ENCODE measurements around the gene PFN1.

PFN1 gene

DNA sequence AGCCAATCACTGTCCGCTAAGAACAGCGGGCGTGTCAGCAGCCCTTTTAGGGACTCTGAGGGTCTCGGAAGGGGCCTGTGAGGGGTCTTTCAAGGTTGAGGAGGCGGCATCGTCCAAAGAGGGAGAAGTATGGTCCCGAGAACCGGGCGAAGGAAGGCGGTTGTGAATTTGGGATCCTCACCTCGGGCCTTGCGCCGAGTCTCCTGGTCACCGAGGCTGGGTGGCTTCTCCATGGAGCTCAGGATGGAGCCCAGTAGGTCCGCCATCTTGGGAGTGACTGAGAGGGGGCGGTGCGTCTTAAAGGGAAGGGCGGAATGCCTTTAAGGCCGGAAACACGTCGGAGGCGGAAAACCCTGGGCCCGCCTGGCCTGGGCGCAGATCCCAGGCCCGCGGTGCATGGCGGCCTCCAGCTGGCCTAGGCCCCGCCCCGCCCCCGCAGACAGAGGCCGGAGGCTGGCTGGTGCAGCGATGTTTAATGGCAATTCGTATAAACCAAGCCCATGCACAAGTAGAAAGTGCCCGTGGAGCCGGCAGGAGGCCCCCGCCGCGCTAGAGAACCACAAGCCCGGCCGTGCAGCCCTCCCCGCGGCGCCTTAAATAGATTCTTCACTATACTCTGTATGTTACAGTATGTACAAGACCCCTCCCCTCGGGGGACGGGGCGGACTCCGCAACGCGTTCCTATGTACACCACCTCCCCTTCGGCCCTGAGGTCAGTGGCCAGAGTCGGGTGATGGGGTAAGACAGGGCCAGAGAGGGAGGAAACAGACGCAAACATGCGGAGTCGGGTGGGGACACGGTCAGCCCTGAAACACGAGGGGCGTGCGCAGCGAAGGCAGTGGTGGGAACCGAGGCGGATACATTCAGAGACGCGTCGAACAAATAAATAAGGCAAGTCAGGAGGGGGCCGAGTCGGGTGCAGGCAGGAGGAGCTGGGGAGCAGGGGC is 19.5 kb upstream of the PFN1 start, which contains the start of gene SPAG7:
Gene SPAG7, minus strand, starts transcription at position 279 of the 947 bp plus-strand sequence. Its CDS starts 13 bp downstream, at position 266.
- peak; percentile 97 for DNase-seq

DNA sequence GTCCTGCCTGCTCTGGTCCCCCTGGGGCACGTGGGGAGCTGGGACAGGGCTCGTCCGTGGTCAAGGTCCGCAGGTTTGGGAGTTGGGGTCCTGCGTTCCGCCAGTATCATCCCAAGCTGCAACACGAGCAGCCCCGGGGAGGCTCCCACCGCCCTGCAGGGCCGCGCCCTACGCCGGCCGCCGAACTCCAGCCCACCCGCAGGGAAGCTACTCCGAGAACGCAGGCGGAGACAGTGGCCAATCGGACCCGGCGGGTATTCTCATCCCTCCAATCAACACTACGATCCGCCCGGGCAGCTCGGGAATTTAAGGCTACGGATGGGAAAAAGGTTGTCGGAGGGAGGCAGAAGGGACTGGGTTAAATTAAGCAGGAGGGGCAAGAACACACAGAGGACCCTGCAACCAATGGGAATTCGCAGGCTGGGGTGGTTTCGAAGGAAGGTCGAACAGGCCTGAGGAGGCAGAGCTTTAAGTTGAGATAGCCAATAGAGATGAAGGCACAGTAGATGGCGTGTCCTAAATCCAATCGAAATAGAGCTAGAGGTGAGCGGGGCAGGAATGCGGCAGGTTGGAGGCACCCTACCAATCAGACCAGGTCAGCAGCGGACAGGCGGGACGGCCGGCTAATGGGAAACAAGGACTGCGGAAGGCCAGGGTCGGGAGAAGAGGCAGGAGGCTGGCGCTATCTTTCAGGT is 18.7 kb upstream of the PFN1 start:
- DNase-seq, result peak; percentile 100

DNA sequence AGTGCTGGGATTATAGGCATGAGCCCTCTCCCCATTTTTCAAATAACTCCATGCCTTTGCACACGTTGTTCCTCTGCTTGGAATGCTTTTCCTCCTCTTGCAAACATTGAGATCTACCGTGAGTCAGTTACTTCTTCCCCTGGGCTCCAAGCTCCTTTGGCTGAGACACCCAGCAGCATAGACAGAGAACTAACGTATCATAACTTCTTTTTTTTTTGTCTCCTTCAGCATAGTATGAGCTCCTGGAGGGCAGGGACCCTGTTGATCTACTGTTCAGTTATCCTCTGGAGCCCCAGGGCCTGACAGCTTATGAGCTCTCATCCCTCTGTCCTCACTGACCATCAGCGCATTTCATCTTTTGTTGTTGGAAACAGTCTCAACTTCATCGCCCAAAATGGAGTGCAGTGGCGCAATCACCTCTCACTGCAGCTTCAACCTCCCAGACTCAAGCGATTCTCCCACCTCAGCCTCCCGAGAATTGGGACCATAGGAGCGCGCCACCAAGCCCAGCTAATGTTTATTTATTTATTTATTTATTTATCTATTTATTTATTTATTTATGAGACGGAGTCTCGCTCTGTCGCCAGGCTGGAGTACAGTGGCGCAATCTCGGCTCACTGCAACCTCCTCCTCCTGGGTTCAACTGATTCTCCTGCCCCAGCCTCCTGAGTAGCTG is 17.1 kb upstream of the PFN1 start:
- no peak for DNase-seq

DNA sequence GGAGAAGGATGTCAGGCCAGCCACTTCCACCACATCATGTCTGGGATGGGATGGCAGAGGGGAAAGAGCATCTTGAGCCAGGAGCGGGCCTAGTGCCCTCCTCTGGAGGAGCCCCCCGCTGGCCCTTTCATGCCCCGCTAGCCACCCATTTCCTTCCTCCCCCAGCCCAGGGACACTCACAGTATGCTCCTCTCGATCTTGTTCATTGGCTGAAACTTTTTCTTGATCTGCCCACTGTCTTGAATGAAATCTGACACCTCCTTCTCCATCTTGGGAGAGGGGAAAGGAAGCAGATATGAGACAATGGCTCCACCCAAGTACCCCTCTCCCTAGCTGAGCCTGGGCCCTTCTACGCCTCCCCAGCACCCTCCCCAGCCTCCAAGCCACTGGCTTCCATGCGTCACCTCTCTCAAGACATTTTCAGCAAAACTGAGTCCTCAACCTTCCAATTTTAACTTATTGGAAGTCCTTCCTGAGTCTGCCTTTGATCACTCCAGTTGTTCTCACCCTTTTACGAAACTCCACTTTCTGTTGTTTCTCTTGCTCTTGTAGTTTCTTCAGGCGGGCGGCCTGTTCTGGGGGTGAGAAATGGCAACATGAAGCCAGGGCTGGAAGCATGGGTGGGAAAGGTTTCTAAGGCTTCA is 12.1 kb upstream of the PFN1 start:
- no peak for DNase-seq

DNA sequence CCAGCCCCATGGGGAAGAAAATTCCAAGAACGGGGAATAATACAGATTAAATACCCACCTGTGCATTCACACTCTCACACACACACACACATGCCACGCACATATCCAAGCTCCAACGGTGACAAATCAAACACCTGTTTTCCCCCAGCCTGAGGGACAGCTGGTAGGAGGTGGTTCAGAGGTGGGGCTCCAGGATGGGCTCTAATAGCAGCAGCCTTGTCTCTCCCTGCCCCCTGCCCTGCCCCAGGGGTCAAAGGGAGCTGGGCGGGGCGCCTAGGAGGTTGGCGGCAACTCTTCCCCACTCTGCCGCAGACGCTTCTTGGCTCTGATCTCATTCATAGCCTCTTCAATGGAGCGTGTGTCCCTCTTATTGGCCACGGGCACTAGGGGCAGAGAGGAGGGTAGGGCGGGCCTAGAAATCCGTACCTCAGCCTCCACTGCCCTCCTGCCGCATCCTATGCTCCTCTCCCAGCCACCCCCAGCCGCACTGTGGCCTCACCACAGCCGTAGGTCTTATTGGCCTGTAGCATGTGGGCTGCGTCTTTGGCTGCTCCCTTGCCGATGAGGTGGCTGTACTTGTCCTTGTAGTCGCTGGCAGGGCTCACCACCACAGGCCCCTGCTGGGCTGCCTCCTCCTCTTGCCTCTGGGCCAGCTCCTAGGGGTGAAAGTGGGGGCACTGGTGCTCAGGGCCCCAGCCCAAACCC is 11.1 kb upstream of the PFN1 start:
- DNase-seq, result no peak

DNA sequence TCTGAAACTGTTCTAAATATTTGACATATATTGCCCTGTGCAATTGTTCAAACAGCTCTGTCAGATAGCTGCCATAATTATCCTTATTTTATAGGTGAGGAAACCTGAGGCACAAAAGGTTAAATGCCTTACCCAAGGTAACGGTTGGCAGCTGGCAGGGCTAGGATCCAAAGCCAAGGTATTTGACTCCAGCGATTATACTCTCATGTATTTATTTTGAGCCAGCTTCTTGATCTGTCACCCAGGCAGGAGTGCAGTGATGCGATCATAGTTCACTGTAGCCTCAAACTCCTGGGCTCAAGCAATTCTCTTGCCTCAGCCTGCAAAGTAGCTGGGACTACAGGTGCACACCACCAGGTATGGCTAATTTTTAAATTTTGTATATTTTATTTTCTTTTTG is 9.8 kb upstream of the PFN1 start:
- DNase-seq, result no peak

DNA sequence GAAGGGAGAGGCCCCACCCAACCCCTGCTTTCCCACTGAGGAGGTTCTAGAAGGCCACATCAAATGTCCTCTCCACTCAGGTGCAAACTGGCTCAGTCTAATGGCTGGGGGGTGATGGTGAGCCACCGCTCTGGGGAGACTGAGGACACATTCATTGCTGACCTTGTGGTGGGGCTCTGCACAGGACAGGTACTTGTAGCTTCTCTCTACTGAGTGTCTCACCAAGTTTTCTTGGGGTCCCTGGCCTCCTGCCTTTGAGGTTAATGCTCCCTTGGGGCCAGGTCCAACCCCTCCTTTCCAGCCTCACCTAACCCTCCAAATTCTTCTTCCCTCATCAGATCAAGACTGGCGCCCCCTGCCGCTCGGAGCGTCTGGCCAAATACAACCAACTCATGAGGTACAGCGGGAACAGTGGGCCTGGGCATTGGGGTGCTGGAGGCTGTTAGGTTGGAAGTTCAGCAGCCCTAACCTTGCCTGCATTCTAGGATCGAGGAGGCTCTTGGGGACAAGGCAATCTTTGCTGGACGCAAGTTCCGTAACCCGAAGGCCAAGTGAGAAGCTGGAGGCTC is 8.2 kb upstream of the PFN1 start:
- DNase-seq, result no peak

DNA sequence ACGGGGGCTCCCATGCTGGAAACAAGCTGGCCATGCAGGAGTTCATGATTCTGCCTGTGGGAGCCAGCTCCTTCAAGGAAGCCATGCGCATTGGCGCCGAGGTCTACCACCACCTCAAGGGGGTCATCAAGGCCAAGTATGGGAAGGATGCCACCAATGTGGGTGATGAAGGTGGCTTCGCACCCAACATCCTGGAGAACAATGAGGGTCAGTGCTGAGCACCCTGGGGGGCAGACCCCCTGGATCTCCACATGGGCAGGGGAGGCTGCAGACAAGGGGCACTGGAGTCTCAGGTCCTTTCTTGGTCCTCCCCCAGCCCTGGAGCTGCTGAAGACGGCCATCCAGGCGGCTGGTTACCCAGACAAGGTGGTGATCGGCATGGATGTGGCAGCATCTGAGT is 6.8 kb upstream of the PFN1 start:
- no peak for DNase-seq

DNA sequence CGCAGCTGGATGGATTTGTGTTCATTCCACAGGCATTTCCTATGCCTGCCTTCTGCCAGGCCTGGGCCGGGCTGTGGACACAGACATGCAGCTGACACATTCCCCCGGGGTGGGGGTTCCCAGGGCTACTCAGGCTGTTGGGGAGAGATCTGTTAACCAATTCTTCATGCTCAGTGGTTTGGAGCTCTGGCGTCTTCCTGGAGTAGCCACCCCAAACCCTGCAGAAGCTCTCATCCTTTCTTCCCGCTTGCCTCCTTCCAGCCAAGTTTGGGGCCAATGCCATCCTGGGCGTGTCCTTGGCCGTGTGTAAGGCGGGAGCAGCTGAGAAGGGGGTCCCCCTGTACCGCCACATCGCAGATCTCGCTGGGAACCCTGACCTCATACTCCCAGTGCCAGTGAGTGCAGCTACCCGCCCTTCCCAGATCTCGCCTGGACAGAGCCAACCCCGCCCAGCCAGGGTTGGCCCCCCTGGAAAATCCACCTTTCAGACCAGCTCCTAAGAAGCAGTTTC is 5.2 kb upstream of the PFN1 start:
- no peak for DNase-seq

DNA sequence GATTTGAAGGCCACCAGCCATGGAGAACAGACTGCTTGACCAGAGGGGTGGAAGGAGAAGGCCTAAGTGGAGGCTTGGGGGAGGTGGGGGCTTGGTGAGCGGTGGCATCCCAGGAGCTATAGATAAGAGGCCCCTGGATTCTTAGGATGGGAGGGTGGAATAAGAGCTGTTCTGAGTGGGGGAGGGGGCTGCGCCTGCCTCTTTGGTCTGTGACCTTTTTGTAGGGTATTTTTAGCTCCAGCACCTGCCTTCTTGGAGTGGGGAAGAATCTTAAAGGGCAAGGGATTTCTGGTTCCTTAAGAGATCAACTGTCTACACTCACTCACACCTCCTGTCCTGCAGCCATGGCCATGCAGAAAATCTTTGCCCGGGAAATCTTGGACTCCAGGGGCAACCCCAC is 3.2 kb upstream of the PFN1 start:
- peak; percentile 14 for DNase-seq

DNA sequence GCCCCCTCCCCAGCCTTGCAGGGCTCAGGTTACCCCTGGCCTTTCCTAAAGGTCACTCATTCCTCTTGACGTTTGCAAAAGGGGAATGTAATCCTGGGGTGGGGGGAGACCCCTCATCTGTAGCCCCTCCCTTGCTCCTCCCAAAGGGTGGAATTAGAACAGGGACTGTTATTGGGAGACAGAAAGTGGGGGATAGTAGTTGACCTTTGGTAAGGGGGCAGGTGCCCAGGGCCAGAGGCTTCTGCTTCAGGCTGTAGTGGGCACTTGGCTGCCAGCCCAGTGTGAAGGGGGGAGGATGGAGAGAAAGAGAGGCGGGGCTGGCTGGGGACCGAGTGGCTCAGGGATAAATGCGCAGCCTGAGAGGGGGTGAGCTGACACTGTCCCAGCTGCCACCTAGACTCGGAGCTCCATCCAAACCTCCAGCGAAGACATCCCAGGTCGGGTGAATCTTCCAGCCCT is 2.4 kb upstream of the PFN1 start, which contains the start of gene ENO3:
Gene ENO3, plus strand, starts transcription at position 374 of the 459 bp plus-strand sequence. CDS start 711 bp downstream, outside the sequence.
- DNase-seq, result peak; percentile 79

DNA sequence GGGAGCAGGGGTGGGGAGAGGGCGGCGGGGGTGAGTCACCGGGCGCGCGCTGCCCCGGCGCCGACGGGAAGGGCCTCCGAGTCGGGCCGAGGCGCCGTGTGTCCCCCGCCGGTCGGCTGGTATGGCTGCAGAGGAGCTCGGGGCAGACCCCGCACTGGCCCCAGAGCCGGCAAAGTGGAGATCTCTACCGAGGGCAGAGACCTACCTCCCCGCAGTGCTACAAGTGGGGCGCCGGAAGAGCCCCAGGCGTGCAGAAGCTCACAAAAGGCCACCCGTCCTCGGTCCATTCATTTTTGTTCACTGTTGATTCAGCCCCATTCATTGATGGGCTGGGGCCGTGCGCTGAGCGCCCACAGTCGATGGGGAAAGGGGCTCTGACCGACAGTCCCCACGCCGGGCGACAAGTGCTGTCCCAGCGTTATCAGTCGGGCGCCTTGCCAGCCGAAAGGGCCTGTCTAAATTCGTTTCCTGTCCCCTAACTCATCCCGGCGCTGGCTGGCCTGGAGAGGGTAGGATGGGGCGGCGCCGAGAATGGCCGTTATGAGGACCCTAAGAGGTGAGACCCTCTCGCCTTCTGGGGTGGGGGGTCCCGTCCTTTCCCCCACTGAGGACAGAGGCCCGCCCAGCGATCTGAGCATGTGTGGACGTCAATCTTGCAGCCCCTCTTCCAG is 1.9 kb upstream of the PFN1 start:
- DNase-seq, result peak; percentile 36

DNA sequence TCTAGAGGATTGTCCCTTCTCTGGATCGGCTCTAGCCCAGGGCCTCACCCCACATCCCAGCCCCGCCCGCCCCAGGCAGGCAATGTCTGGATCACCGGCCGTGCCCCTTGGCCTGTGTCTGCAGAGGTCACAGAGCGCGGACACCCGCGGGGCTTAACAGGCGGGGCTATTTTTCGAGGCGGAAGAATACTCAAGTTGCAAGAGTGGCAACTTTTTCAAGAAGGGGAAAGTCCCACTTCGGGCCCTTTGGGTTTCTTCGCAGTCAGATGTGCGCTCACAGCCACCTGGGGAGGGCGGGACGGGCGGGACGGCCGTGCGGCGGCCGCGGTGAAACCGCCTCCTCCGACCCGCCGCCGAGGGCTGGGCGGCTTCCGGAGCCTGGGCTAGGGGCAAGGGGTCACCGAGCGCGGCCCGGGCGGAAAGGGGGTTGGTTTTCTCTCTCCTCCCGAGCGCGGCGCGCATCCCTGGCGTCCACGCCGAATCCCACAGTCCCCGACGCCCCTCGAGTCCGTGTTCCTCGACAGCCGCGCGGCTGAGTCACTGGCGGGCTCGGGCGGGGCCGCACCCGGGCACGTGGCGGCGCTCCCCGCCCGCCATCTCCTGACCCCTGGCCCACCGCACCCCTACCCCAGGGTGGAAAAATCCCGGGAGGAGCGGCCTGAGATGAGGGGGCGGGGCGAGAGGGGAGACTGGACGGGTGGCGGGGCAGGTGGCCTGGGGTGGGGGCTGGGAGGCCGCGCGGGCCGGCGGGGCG is 1.2 kb upstream of the PFN1 start:
- peak; percentile 49 for DNase-seq

DNA sequence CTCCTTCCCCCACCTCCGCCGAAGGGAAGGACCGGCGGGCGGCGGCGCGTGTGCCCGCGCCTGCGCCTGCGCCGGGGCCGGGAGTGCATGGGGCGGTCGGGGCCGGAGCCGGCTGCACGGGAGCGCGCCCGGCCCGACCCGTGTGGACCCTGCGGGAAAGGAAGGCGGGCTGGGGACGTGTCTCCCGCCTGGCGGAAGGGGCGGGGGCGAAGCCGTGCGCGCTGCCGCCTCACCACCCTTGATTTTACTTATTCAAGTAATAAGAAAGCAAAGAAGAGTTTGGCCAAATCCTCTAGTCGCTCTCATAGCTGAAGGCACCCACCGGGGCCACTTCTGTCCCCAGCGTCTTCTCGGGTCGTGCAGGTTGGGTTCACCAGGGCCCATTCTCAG is 596 bp upstream of the PFN1 start:
- peak; percentile 77 for DNase-seq

DNA sequence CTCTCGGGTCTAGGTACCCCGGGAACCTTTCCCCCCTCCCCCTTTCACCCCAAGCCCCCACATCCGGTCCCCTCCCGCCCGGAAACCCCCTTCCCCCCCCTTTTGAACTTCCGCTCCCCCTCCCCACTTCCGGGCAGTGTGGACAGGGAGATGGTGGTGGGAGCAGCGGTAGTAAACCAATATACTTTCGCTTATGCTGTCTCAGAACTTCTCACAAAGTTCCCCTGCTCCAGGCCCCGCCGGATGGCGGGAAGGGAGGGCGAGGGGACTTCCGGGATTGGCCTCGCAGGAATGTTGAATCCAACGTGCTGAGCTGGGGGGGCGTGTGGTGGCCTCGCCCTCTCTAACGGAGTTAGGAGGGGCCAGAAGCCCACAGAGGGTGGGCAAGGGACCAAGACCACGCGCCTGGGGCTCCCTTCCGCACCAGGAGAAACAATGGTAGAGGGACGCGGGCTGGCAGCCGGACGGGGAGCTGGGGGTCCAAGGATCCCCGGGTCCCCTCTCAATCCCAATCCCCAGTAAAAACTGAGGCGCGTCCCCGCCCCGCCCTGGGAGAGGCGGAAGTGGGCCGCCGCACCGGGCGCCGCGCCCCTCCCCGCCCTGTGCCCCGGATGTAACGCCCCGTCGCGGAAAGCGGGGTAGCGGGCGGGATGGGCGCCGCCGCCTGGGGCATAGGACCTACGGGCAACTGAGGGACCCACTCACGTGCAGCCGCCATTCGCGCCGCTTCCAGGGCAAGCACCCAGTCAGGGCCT is 742 bp downstream of the PFN1 start:
- DNase-seq, result no peak

DNA sequence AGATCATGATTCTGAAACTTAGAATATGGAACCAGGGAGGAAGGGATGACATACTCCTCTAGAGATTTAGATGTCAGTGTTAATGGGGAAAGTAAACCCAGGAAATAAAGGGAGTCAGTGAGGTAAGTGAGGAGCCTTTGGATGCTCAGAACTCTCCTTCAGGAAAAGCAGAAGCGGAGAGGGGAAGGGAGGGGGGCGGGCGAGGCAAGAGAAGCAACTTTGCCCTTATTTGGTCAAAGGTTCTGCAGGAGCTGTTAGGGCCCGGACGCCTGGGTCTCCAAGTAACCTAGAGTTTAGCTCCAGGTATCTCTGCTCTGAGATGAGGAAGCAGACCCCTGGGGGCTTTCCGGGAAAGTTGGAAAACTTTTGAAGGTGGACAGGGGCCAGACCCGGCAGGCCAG is 1.3 kb downstream of the PFN1 start:
- no peak for DNase-seq

DNA sequence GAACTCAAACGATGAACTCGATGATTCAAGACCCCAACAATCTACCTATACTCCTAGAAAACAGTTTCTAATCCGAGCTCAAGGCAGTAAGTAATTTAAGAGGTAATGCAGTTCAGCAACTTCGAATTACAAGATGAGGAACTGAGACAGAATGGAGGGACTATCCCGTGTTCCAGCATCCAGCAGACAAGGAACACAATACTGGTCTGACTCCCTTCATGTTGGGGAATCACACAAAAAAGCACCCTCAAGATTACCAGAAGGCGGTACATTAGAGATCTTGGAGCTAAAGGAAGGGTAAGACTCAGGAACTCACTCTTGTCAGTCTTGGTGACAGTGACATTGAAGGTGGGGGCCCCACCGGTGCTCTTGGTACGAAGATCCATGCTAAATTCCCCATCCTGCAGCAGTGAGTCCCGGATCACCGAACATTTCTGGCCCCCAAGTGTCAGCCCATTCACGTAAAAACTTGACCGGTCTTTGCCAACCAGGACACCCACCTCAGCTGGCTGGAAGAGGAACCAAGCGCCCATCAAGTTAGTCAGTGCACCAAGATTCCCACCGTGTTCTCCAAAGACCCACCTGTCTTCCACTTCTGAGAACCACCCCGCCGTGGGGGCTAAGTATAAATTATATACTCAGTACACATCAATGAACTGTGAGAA is 1.9 kb downstream of the PFN1 start:
- no peak for DNase-seq

DNA sequence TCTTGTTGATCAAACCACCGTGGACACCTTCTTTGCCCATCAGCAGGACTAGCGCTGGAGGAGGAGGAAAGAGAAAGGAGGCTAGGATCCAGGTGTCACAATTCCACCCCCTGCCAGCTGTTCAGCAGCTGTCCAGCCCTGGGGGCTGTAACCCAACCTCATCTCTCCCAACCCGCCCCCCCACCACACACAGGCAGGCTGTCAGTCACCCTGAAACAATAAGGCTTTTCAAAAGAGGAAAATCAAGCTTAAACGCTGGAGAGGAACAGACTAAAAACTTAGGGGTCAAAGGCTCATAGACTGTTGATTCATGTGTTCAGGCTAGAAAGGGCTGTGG is 2.4 kb downstream of the PFN1 start:
- no peak for DNase-seq
